ACC112 (cell line): ENCODE results near the gene SZT2.

ENCODE experiments used
- H2AFZ ChIP-seq: fragments of 200-600 bp; sonication (generic); one replicate; pipeline ENCODE4 v1.6.0; 2017; ENCODE audit warnings: antibody characterized with exemption, low read length; ENCODE audit not compliant: unreplicated experiment
- H3K27ac ChIP-seq: fragments of 200-600 bp; sonication (generic); 2 replicates; pipeline ENCODE4 v1.5.1; 2014; ENCODE audit warnings: low read depth, mild to moderate bottlenecking, antibody characterized with exemption, low read length, moderate library complexity
- H3K27me3 ChIP-seq: fragments of 200-600 bp; sonication (generic); 2 replicates; pipeline ENCODE4 v1.6.1; 2014; ENCODE audit warnings: mild to moderate bottlenecking, antibody characterized with exemption, low read length, moderate library complexity, mixed read lengths; ENCODE audit not compliant: insufficient read depth
- H3K36me3 ChIP-seq: fragments of 200-600 bp; sonication (generic); 2 replicates; pipeline ENCODE4 v1.6.1; 2016; ENCODE audit warnings: mild to moderate bottlenecking, antibody characterized with exemption, low read length, moderate library complexity, mixed read lengths; ENCODE audit not compliant: insufficient read depth
- H3K4me1 ChIP-seq: fragments of 200-600 bp; sonication (generic); one replicate; pipeline ENCODE4 v1.6.1; 2016; ENCODE audit warnings: low read length, mixed read lengths; ENCODE audit not compliant: insufficient read depth, unreplicated experiment, control insufficient read depth
- H3K4me3 ChIP-seq: fragments of 200-600 bp; sonication (generic); 2 replicates; pipeline ENCODE4 v1.5.1; 2014; ENCODE audit warnings: mild to moderate bottlenecking, low read depth, low read length
- H3K79me2 ChIP-seq: fragments of 200-600 bp; sonication (generic); one replicate; pipeline ENCODE4 v1.6.0; 2016; ENCODE audit warnings: low read length; ENCODE audit not compliant: control insufficient read depth, unreplicated experiment, insufficient read depth

The SZT2 gene

DNA sequence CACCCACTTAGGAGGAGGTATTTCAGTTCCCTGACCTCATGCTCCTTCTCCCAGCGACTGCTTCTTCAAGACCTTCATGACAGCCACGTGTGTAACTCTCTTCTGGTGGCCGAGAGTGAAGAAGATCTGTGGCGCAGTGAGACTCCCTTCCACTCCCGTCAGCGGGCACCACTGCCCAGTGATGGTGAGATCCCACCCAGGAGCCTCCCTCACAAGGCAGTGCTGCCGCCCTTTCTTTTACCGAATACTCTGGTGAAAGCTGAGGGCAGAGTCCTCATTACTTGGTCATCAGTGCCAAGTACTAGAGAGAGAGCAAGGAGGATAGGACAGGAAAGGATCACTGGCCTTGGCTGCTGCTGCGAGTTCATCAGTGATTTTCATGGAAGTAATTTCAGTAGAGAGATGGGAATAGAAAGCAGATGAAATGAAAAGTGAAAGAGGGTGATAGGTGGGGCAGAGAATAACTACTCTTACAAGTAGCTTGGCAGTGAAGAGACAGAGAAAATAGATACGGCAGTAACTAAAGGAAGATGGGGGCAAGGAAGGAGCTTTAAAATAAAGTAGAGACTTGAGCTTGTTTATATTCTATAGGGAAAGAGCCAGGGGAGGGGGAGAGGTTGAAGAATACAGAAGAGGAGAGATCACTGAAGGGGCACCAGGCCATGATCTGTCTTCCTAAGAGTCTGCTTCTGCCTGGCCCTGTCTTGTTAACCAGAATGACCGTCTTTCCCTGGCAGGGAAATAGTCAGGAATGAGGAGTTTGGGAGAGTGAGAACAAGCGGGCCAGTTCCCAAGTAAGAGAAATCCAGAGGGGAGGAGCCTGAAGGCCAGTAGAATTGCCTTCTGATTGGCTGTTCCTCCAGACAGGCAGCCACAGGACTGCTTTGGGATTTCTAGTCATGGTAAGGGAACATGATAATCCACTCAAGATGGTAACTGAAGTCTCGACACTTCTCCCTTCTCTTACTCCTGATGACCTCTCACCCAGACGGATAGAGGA is 45.7 kb downstream of the SZT2 start:
- H3K79me2 ChIP-seq, result no peaks in the 10 kb centered on the region
- H3K27ac ChIP-seq, result no peak overlapping the region
- H2AFZ ChIP-seq, result no peak overlapping the region
- H3K27me3 ChIP-seq, result no peaks in the 10 kb centered on the region
- no peaks in the 10 kb centered on the region for H3K4me1 ChIP-seq
- peaks cover 17% of the 10 kb centered on the region for H3K36me3 ChIP-seq
- no peak overlapping the region for H3K4me3 ChIP-seq

- no peaks in the 10 kb centered on the region for H3K4me1 ChIP-seq
- H3K27ac ChIP-seq, result no peak overlapping the region
- no peak overlapping the region for H3K4me3 ChIP-seq
- H2AFZ ChIP-seq, result no peak overlapping the region
- H3K27me3 ChIP-seq, result no peaks in the 10 kb centered on the region
- H3K79me2 ChIP-seq, result no peaks in the 10 kb centered on the region
- H3K36me3 ChIP-seq, result peaks cover 14% of the 10 kb centered on the region
Observed at GRCh38 chr1:43436371-43436770, 46.7 kb downstream of the SZT2 start.

GRCh38 chr1:43437031-43437973 is 47.6 kb downstream of the SZT2 start:
- Histone ChIP-seq H3K27me3 (no peaks in the 10 kb centered on the region), H3K4me3 (no peak overlapping the region), H3K27ac (no peak overlapping the region), H3K36me3 (peaks cover 9% of the 10 kb centered on the region; the same call in 1 of the 2 replicates), H3K79me2 (no peaks in the 10 kb centered on the region), H3K4me1 (no peaks in the 10 kb centered on the region), H2AFZ (no peak overlapping the region)

DNA sequence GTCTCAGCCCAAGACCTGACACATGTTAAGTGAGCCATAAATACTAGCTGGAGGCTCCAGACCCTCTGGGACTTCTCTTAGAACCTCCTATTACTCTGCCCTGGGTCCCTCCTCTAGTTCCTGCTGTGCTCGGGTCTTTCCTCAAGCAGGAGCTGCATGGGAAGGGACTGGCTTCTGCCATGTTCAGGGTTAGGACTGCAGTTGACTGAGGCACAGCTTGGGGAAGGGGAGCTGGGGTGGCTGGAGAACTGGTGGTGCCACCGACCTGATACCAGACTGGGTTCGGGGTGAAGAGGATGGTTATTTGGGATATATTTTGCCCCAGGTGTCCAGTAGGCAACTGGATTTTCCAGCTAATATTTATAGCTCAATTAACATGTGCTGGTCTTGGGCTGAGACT is 48.3 kb downstream of the SZT2 start:
- Histone ChIP-seq H3K27ac (no peak overlapping the region), H3K4me1 (no peaks in the 10 kb centered on the region), H3K27me3 (no peaks in the 10 kb centered on the region), H3K36me3 (peaks cover 6% of the 10 kb centered on the region; the same call in 1 of the 2 replicates), H3K79me2 (no peaks in the 10 kb centered on the region), H3K4me3 (no peak overlapping the region), H2AFZ (no peak overlapping the region)

GRCh38 chr1:43438576-43438952 is 48.9 kb downstream of the SZT2 start:
- Histone ChIP-seq H3K27me3 (no peaks in the 10 kb centered on the region), H3K4me1 (no peaks in the 10 kb centered on the region), H3K36me3 (peaks cover 6% of the 10 kb centered on the region; the same call in 1 of the 2 replicates), H3K4me3 (no peak overlapping the region), H2AFZ (no peak overlapping the region), H3K27ac (no peak overlapping the region), H3K79me2 (no peaks in the 10 kb centered on the region)

- no peaks in the 10 kb centered on the region for H3K4me1 ChIP-seq
- no peaks in the 10 kb centered on the region for H3K79me2 ChIP-seq
- H3K27ac ChIP-seq, result no peak overlapping the region
- H3K4me3 ChIP-seq, result no peak overlapping the region
- H3K27me3 ChIP-seq, result no peaks in the 10 kb centered on the region
- no peak overlapping the region for H2AFZ ChIP-seq
- H3K36me3 ChIP-seq, result peaks cover 6% of the 10 kb centered on the region; the same call in 1 of the 2 replicates
Observed at GRCh38 chr1:43438953-43439581, 49.4 kb downstream of the SZT2 start.

GRCh38 chr1:43439781-43440180 is 50.1 kb downstream of the SZT2 start:
- Histone ChIP-seq H3K27ac (no peak overlapping the region), H3K79me2 (no peaks in the 10 kb centered on the region), H3K36me3 (peaks cover 6% of the 10 kb centered on the region; the same call in 1 of the 2 replicates), H3K27me3 (no peaks in the 10 kb centered on the region), H3K4me1 (no peaks in the 10 kb centered on the region), H2AFZ (no peak overlapping the region), H3K4me3 (no peak overlapping the region)

DNA sequence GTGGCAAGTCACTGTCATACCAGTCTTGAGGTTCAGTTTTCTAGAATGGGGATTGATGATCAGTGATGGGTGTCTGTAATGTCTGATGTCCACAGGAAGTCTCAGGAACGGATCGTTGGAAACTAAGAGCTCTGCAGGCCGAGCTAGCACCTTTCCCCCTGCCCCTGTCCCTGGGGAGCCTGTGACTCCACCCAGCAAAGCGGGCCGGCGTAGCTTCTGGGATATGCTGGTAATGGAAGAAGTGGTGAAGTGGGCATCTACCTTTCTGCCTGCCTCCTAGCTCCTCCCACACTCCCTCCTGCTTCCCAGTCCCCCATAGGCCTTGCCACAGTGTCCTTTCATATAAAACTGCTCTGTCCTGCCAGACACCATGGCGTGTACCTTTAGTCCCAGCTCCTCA is 50.7 kb downstream of the SZT2 start:
- H3K79me2 ChIP-seq, result no peaks in the 10 kb centered on the region
- H3K4me1 ChIP-seq, result no peaks in the 10 kb centered on the region
- peaks cover 6% of the 10 kb centered on the region; the same call in 1 of the 2 replicates for H3K36me3 ChIP-seq
- no peak overlapping the region for H3K27ac ChIP-seq
- no peaks in the 10 kb centered on the region for H3K27me3 ChIP-seq
- no peak overlapping the region for H3K4me3 ChIP-seq
- no peak overlapping the region for H2AFZ ChIP-seq

DNA sequence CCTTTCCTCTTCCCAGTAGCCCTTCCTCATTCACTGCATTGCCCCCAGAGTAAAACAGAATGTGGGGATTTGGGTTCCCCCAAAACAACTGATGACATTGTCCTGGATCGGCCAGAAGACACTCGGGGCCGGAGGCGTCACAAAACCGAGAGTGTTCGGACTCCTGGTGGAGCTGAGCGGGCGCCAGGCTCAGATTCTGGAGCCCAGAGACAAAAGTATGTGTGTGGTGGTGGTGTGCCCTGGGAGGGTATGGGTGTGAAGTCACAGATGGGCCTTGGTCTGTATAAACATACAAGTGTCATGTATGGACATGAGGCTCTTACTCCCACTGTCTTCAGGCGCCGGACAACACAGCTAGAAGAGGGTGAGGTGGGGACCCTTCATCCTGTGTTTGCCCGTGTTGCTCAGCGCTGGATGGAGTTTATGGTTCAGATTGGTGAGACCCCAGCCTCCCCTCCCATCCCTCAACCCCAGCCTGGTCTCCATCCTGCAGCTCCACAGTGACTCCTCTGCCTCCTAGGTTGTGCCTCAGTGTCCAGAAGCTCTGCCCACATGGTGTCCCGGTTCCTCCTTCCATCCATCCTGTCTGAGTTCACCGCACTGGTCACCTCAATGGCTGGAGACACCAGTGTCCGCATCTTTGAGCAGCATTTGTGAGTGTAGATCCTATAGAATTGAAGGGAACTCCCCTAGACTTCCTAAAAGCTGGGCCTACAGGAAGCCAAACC is 51.6 kb downstream of the SZT2 start:
- Histone ChIP-seq H2AFZ (no peak overlapping the region), H3K79me2 (no peaks in the 10 kb centered on the region), H3K36me3 (peaks cover 9% of the 10 kb centered on the region; the same call in 1 of the 2 replicates), H3K27me3 (no peaks in the 10 kb centered on the region), H3K27ac (no peak overlapping the region), H3K4me3 (no peak overlapping the region), H3K4me1 (no peaks in the 10 kb centered on the region)
